Fibroblast of villous mesenchyme (primary cell): ENCODE measurements around the gene CCDC137. TPM values are rescaled to one million over a fixed set of nuclear protein-coding genes. Genes with fewer than 3 reads are reported as not detected.
A peak's percentile ranks its signal among the peaks of the same experiment; 100 is the strongest.

Experiments
- DNase-seq: peaks from one replicate; pipeline ENCODE4 v3.0.0-alpha.2; 2010; ENCODE audit warnings: low read depth
- H3K4me3 ChIP-seq: 2 replicates; pipeline ENCODE4 v1.5.1; 2011; ENCODE audit warnings: low read depth, mild to moderate bottlenecking, low read length
- CTCF ChIP-seq: IDR thresholded peaks from 2 replicates; pipeline ENCODE4 v1.5.1; 2012; ENCODE audit warnings: low read depth, mild to moderate bottlenecking, low read length; ENCODE audit not compliant: insufficient read depth
- total RNA-seq: library from RNA; depleted of rRNA; stranded (reverse); fragments of >200 nt; gene quantifications from 2 replicates; pipeline ENCODE4 v1.2.3, GENCODE V29; 2012

CCDC137 gene
- total RNA-seq, 1 donor, result 7.8 TPM

DNA sequence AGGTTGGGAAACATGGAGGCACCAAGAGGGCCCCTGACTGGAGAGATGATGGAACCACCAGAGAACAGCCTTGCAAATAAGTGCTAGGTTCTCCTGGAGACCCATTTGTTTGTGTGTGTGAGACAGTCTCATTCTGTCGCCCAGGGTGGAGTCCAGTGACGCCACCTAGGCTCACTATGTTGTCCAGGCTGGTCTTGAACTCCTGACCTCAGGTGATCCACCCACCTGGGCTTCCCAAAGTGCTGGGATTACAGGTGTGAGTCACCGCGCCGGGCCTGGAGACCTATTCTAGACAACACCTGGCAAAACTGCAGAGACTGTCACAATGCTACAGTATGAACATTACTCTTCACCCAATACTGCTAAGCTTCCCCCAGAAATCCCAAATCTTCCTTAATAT lies 31.1 kb upstream of the CCDC137 start:
- H3K4me3 ChIP-seq, result peak overlapping the region; percentile 91
- TF ChIP-seq CTCF, result no peak
- no peak for DNase-seq

DNA sequence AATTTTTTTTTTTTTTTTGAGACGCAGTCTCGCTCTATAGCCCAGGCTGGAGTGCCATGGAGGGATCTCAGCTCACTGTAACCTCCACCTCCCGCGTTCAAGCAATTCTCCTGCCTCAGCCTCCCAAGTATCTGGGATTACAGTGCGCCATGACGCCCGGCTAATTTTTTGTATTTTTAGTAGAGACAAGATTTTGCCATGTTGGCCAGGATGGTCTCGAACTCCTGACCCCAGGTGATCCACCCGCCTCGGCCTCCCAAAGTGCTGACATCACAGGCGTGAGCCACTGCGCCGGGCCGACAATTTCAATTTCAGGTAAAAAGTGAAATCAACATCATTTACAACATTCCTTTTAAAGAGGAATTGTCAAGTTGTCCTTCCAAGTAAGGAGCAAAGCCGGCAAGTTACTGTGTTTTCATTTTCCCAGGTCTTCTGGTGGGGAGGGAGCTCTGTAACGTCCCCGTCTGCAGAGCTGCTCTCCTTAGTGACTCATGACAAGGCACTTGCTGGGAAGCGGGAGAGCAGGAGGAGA lies 30.5 kb upstream of the CCDC137 start:
- H3K4me3 ChIP-seq, result peak overlapping the region; percentile 91
- no peak for DNase-seq
- TF ChIP-seq CTCF, result no peak

- peak; percentile 86 for DNase-seq
- TF ChIP-seq CTCF, result no peak
- H3K4me3 ChIP-seq, result peak within 1 kb of the TSS; percentile 91
Measured at GRCh38 chr17:81636505-81637288, 29.8 kb upstream of the CCDC137 start, which contains the start of the genes NPLOC4 and TSPAN10. TSS of gene NPLOC4 (minus strand) at chr17:81637112. CDS start at chr17:81636930, 182 bp downstream. TSS of gene TSPAN10 (plus strand) at chr17:81637196. CDS start at chr17:81642413, 5,217 bp downstream.

DNA sequence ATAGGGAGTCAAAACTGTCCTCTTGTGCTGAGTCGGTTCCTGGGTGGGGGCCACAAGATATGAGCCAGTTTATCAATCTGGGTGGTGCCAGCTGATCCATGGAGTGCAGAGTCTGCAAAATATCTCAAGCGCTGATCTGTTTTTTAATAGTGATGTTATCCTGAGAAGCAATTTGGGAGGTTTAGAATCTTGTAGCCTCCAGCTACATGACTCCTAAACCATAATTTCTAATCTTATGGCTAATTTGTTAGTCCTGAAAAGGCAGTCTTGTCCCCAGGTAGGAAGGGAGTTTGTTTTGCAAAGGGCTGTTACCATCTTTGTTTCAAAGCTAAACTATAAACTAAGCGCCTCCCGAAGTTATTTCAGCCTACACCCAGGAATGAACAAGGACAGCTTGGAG lies 27.9 kb upstream of the CCDC137 start:
- no peak overlapping the region for H3K4me3 ChIP-seq
- TF ChIP-seq CTCF, result no peak
- no peak for DNase-seq

GRCh38 chr17:81640011-81640410 lies 26.5 kb upstream of the CCDC137 start:
- TF ChIP-seq CTCF, result no peak
- DNase-seq, result no peak
- H3K4me3 ChIP-seq, result no peak overlapping the region

DNA sequence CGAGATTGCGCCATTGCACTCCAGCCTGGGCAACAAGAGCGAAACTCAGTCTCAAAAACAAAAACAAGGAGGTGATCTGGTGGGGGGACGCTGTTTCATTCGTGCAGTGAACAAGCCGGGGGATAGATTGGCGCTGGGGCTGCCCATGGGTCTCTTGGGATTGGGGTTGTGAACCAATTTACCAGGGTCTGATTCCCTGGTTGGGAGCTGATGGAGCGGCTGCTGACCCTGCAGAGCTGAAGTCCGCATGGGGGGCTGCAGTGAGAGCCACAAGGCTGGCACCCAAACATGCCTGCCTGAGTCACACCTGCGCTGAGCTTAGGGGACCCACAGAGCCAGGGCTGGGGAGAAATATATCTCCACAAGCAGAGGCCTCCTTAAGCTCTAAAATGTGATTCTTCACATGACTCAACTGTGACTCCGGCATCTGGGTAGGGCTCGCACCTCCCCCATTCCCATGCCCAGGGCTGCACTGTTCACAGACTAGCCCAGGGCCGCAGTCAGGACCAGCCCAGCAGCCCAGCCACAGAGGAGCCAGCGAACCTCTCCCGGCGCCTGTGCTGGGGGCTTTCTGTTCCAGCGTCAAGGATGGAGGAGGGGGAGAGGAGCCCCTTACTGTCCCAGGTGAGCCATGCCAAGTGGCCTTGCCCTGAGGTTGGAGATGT lies 24.6 kb upstream of the CCDC137 start:
- peak; percentile 61 for DNase-seq
- H3K4me3 ChIP-seq, result no peak overlapping the region
- no peak for TF ChIP-seq CTCF
